NCI-H1092 (cell line): Measurements from ENCODE around the gene OAF.

Source experiments
- DNase-seq: peaks from one replicate; lab custom pipeline; 2025; lab: John Stamatoyannopoulos, UW

The OAF gene

GRCh38 chr11:120222916-120223315 lies 12.1 kb downstream of the OAF start:
- DNase-seq, result no peak

- DNase-seq, result no peak
These were observed 13.0 kb downstream of the OAF start for GRCh38 chr11:120223793-120224192.

- no peak for DNase-seq
These were observed 13.5 kb downstream of the OAF start for GRCh38 chr11:120224361-120224760.

- DNase-seq, result no peak
These were observed 14.4 kb downstream of the OAF start for GRCh38 chr11:120224972-120225909.

- no peak for DNase-seq
These were observed 15.4 kb downstream of the OAF start for GRCh38 chr11:120226242-120226641.

- no peak for DNase-seq
These were observed 15.9 kb downstream of the OAF start for GRCh38 chr11:120226714-120227113.

GRCh38 chr11:120227228-120227852 lies 16.5 kb downstream of the OAF start:
- DNase-seq, result no peak

GRCh38 chr11:120228794-120229384 lies 18.1 kb downstream of the OAF start:
- no peak for DNase-seq

GRCh38 chr11:120229451-120230424 lies 18.9 kb downstream of the OAF start:
- DNase-seq, result no peak

- DNase-seq, result no peak
These were observed 19.7 kb downstream of the OAF start for GRCh38 chr11:120230433-120231071.

GRCh38 chr11:120231963-120232362 lies 21.1 kb downstream of the OAF start:
- DNase-seq, result no peak

- DNase-seq, result no peak
These were observed 22.5 kb downstream of the OAF start for GRCh38 chr11:120233207-120233803.

GRCh38 chr11:120235024-120235628 lies 24.3 kb downstream of the OAF start:
- DNase-seq, result peak; percentile 56

GRCh38 chr11:120236169-120237107 lies 25.6 kb downstream of the OAF start:
- DNase-seq, result no peak

GRCh38 chr11:120238968-120239620 lies 28.3 kb downstream of the OAF start:
- DNase-seq, result no peak

- DNase-seq, result no peak
These were observed 29.1 kb downstream of the OAF start, which contains the start of gene POU2F3 for GRCh38 chr11:120239713-120240640. TSS of gene POU2F3 (plus strand) at chr11:120240140. CDS start at chr11:120240344, 204 bp downstream.

GRCh38 chr11:120240866-120241265 lies 30.0 kb downstream of the OAF start:
- no peak for DNase-seq
